Ovary (tissue), 3 donors: ENCODE measurements around the gene RELL1.

ENCODE experiments used
- CTCF ChIP-seq, 3 donors: fragments of 450-650 bp in 2 of 3; fragments of 200-600 bp in 1 of 3; IDR thresholded peaks; one replicate each; pipeline versions ENCODE4 v1.5.1 to v1.8.0; 2016 to 2022; ENCODE audit warnings: antibody characterized with exemption in 3 of 3, mild to moderate bottlenecking in 1 of 3
- EP300 ChIP-seq: sonication (generic); formaldehyde crosslinking; IDR thresholded peaks from one replicate; pipeline ENCODE4 v1.6.1; 2017; ENCODE audit warnings: antibody characterized with exemption
- POLR2A ChIP-seq: fragments of 450-650 bp; IDR thresholded peaks from one replicate; pipeline ENCODE4 v1.6.1; 2017; ENCODE audit warnings: antibody characterized with exemption, mild to moderate bottlenecking, moderate library complexity
- donor health status: DM: no; HTN: no; CAD: no.

GRCh38 chr4:37601531-37601930 is 84.6 kb downstream of the RELL1 start:
- TF ChIP-seq CTCF (IDR thresholded peaks at IDR 0.05) (no peak), POLR2A (no peak), EP300 (no peak)
